GM18505 (cell line): ENCODE results near the gene GLOD5.

Source experiments
- ATAC-seq: cut with Tn5 transposase; IDR thresholded peaks from one replicate; pipeline ENCODE4 v1.9.1; 2021; ENCODE audit not compliant: unreplicated experiment
- POLR2A ChIP-seq: IDR thresholded peaks from 4 replicates; pipeline ENCODE4 v1.6.1; 2011; ENCODE audit warnings: borderline replicate concordance; ENCODE audit not compliant: insufficient read depth, insufficient read length; ENCODE audit errors: extremely low read depth

GLOD5 gene

DNA sequence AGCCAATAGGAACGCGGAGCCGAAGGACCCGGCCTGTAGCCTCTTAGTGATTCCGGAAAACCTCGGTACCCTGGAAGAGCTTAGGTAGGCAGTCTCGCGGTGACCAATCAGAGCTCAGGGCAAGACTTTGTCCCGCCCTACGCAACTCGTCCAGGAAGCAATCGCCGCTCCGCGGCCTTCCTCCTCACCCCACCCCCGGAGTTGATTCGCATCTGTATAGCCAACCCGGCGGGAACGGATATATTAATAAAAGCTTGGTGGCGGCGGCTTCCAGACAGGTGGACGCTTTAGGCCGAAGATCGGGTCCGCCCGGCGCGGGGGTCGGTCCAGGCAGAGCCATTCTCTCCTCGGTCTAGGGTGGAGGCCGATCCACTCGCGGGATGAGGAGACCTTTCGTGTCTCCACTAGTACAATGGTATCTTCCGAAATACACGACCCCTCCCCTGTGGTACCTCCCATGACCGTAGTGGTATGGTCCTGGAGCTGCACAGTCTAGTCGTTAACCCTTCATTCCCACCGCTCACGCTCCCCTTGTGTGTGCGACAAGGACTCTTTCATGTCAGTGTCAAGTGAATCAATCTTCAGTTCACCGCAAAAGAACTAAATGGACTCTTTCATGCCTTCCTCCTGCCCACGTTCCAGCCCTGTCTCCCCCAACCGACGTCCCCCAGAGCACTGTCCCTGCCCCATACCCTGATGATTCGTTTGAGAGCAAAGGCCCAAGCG is 24.2 kb upstream of the GLOD5 start:
- peak; percentile 87 for ATAC-seq
- peak; percentile 71 for TF ChIP-seq POLR2A

DNA sequence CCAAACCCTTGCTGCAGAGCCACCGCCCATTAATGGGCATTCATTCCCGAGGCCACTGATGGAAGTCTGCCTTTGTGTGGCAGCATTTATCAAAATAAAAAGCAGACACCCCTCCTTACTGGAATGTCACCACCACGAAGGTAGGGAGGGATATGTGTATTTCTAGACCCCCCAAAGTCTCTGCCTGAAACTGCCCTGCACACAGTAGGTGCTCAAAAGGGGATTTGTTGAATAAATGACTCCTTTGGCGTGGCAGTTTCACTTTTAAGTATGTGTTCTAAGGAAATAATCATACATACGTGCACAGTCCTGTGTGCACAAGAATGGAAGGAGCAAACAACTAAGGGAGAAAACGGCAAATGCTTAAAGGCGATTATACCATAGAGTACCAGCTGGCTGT is 23.6 kb upstream of the GLOD5 start:
- no peak for ATAC-seq
- TF ChIP-seq POLR2A = no peak

DNA sequence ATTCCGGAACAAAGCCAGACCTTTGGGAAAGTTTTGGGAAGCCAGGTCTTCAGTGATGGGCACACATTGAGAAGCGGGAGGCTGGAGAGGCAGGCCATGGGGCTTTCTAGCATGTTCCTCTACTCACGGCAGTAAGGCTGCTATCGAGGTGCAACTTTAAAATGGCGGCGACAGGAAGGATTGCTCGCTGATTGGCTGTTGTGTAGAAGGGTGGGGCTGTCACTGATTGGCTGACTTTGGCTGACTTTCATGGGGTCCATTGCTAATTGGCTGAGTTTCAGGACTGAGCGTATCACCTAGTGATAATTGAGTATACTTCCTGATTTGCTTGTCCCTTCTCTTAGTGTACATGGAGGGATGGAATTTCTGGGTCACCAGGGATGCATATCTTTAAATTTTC is 19.7 kb upstream of the GLOD5 start:
- TF ChIP-seq POLR2A = no peak
- no peak for ATAC-seq

DNA sequence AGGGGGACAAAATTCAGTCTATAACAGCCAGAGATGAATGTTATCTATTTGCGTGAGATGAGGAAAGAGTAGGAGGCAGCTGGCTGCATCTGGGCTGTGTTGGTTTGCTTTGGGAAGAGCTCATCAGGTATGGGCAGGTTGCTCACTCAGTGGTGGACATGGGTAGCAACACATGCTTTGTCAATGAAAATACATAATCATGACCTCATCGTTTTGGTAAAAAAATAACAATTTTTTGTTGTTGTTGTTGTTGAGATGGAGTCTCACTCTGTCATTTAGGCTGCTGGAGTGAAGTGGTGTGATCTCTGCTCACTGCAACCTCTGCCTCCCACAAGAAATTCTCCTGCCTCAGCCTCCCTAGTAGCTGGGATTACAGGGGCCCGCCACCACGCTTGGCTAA is 16.3 kb upstream of the GLOD5 start:
- TF ChIP-seq POLR2A = no peak
- ATAC-seq = no peak

DNA sequence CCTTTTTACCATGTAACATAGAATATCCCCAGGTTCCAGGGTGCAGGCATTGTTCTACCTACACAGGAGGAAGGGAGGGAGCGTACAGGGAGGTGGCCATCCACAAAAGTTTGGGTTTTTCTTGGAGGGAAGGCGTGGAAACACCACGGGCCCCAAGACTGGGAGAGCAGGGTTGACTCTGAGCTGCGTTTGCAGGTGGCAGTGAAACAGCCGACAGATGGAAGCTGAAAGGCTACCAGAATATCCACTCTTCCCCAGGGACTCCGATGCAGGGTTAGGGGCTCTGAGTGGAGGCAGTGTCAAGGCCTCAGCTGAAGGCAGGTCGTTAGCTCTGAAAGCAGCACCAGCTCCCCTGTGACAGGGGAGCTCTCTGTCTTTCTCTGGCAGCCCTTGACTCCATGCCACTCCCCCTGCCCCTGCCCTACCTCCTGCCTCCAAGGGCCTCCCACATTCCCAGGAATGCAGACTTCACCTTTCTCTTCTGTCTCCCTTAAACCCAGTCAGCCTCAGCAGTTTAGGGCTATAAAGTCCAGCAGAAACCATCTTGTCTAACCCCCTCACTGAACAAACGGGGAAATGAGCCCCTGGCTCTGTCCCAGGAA is 14.0 kb upstream of the GLOD5 start:
- TF ChIP-seq POLR2A = no peak
- no peak for ATAC-seq

DNA sequence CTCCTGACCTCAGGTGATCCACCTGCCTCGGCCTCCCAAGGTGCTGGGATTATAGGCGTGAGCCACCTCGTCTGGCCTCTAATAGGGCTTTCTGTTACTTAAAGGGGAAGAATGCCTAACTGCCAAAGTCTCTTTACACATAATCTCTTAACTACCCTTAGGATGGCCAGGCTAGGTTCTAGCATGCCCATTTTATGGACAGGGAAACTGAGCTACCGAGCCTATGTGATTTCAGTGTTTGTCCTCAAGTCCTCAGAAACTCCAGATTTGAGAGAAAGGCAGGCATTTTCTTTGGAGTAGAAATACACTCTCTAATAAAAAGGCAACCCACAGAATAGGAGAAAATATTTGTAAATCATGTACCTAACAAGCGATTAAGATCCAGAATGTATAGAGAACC is 12.4 kb upstream of the GLOD5 start:
- ATAC-seq = no peak
- no peak for TF ChIP-seq POLR2A

DNA sequence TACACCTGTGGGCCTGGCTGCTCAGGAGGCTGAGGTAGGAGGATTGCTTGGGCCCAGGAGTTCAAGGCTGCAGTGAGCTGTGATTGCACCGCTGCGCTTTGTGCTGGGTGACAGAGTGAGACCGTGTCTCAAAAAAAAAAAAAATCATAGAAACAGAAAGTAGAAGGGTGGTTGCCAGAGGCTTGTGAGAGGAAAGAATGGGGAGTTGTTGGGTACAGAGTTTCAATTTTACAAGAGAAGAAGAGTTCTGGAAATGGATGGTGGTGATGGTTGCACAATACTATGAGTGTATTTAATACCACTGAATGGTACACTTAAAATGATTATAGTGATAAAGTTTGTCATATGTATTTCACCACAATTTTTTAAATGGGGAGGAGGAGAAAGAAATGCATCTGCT is 10.2 kb upstream of the GLOD5 start:
- no peak for TF ChIP-seq POLR2A
- ATAC-seq = no peak

DNA sequence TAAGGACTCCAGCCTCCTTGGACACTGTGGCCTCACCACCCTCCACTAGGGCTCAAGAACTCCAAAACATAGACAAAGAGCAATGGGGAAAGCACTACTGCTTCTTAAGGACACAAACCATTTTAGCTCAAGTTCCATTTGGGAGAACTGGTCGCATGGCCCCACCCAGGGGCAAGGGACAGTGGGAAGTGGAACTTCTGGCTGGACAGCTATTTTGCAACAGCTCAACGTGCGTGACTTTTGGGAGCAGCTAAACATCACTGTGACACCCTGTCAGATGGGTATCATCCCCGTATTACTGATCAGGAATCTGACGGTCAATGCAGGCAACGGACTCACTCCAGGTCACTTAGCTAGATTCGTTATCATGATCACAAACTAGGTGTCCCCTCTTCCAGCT is 9.0 kb upstream of the GLOD5 start:
- ATAC-seq = no peak

DNA sequence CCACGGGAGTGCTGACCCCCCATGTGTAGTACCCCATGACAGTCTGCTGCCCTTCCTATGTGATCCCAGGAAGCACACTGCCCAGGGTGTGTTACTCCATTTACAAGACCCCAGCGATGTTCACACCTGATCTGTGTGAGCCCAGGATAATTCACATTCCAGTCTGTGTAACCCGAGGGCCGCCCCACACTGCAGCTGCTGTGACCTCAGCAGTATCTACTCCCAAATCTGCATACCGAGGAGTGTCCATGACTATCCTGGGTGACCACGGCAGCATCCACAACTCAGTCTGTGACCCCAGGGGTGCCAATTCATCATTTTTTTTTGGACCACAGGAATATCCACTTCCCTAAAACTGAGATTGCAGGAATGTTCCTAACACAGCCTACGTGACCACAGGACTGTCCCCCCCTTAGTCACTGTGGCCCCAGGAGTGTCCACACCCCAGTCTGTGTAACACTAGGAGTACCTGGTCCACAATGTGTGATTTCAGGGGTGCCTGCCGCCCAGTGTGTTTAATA is 7.8 kb upstream of the GLOD5 start:
- TF ChIP-seq POLR2A = no peak
- no peak for ATAC-seq

More for the DNA sequence above, 9.0 kb upstream of the GLOD5 start:
- TF ChIP-seq POLR2A = no peak

DNA sequence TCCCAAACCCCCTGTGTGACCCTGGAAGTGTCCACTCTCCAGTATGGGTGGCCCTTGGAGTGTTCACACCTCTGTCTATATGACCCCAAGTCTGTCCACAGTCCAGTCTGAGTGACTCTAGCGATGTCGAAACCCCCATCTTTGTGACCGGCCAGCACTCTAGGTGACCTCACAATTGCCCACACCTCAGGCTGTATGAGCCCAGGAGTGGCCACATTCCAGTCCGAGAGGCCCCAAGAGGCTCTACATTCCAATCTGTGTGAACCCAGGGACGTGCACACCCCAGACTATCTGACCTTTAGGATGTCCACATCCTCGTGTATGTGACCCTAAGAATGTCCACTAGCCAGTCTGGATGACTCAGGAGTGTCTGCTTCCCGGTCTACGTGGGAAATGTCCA is 7.3 kb upstream of the GLOD5 start:
- no peak for ATAC-seq
- TF ChIP-seq POLR2A = no peak

DNA sequence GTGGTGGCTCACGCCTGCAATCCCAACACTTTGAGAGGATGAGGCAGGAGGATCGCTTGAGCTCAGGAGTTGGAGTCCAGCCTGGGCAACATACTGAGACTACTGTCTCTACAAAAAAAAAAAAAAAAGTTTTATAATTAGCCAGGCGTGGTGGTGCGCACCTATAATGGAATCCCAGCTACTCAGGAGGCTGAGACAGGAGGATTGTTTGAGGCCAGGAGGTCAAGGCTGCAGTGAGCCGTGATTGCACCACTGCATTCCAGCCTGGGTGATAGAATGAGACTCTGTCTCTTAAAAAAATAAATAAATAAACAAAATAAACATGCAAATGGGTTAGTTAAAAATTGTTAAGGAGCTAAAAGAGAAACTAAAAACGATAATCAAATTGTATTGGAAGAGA is 7.7 kb downstream of the GLOD5 start:
- ATAC-seq = no peak
- no peak for TF ChIP-seq POLR2A

DNA sequence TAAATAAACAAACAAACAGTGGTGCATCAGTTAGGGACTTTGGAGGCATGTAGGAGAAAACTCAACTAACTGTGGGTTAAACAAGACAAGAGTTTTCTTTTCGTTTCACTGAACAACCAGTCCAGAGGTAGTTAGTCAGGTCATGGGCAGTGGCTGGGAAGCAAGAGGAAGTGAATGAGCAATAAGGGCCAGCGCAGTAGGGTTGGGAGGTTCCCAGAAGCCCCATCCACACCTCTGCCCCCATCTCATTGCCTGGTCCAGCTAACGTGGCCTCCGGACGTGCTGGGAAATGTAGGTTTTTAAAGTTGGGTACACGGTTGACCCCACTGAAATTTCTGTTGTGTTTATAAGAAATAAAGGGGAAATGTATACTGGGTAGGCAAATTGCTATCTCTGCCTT is 8.7 kb downstream of the GLOD5 start:
- no peak for TF ChIP-seq POLR2A
- ATAC-seq = no peak

DNA sequence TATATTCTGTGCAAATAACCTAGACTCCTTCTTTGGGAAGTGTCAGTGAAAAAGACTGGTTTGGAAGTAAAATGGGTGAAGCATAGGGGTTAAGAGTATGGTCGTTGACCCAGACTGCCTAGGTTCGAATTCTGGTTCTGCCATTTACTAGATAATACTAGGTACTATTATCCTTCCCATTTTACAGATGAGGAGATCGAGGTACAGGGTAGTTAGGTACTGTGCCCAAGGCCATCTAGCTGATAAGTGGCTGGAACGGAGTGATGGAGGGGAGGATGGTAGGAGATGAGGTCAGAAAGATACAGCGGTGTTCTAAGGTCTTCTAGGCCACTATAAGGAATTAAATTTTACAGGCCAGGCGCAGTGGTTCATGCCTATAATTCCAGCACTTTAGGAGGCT is 11.1 kb downstream of the GLOD5 start:
- no peak for ATAC-seq
- no peak for TF ChIP-seq POLR2A

DNA sequence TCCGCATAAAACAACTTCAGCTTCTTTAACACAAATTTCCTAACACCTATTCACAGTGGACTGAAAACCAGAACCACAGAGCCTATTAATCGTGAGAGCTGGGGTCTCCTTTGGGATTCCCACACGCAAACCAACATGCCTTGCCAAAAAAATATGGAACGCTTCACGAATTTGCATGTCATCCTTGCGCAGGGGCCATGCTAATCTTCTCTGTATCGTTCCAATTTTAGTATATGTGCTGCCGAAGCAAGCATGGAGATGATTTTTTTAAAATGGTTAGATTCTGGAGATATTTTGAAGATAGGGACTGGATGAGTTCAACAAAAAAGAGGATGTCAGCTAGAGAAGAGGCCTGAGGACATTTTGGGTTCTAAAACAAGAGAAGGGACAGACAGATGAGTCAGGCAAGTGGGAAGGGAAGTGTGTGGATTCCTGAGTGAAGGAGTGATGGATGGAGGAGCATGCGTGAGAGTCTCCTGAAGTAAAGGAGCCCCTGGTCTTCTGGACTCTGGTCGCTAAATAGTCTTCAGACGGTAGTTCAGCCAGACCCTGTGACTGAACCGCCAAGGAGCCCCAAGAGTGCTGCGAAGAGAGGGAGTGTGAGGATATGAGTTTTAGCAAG is 15.4 kb downstream of the GLOD5 start:
- no peak for ATAC-seq

DNA sequence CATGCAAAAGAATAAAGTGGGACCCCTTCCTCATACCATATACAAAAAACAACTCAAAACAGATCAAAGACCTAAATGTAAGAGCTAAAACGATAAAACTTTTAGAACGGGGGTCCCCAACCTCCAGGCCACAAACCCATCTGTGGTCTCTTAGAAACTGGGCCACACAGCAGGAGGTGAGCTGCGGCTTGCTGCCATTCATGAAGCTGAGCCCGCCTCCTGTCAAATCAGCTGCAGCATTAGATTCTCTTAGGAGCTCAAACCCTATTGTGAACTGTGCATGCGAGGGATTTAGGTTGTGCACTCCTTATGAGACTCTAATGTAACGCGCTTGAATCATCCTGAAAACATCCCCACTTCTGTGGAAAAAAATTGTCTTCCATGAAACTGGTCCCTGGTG is 17.9 kb downstream of the GLOD5 start:
- no peak for TF ChIP-seq POLR2A
- ATAC-seq = no peak

More for the DNA sequence above, 15.4 kb downstream of the GLOD5 start:
- TF ChIP-seq POLR2A = no peak

DNA sequence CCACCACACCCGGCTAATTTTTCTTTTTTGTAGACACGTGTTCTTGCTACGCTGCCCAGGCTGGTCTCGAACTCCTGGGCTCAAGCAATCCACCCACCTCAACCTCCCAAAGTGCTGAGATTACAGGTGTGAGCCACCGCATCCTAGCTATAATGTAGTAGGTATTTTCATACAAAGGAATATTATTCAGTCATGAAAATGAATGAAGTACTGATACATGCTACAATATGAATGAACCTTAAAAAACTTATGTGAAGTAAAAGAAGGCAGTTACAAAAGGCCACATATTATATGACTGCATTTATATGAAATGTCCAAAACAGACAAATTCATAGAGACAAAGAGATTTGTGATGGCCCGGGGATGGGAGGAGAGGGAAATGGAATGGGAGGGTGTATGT is 20.2 kb downstream of the GLOD5 start:
- TF ChIP-seq POLR2A = no peak
- no peak for ATAC-seq
